Measurements from ENCODE around the gene HAUS7.

HAUS7 gene

DNA sequence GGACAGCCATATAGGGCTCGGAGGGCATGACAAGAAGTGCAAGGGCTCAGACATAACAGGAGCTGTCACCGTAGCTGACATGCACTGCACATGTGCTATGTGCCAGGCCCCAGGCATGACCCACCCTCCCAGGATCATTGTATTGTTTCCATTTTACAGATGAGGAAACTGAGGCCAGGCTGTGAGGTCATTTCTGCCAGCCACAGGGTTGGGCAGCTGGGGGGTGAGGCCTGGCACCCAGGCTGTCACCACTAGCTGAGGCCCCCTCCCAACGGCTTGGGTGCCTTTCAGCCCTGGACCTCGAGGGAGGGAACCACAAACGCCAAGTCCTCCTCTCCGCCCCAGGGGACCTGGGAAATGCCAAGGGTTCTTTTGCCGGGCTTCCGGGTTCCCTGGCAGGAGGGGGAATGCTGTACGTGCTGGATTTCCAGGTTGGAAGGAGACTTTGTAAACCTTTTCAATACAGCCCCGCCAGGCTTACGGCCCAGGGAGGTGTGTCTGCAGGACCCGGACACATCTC is 37.2 kb downstream of the HAUS7 start:
- DNase-seq: no peak

DNA sequence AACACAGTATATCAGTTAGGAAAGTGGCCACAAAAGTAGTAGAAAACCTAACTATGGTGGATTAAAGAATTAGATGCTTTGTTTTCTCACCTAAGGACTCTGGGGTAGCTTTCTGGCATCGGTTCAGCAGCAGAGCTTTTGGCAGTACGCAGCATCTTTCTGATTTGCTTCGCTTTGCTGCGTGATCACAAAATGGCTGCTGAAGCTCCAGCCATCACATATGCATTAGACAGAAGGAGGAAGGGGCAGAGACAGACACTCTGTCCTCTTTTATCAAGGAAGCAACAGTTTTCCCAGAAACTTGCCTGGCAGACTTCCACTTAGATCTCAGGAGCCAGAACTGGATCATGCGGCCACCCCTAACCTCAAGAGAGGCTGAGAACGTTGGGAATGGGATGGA is 39.6 kb downstream of the HAUS7 start:
- no peak for DNase-seq

DNA sequence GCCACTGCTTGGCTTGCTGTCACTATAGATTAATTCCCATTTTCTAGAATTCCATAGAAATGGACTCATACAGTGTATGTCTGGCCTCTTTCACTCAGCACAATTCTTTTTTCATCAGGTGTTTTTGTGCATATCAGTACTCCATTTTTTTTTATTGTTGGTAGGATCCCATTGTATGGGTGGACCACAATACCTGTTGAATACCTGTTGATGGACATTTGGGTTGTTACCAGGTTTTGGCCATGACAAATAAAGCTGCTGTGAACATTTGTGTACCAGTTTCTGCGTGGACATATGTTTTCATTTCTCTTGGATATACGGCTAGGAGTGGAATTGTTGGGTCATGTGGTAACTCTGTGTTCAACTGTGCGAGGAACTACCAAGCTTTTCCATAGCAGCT is 44.2 kb downstream of the HAUS7 start:
- DNase-seq: no peak

DNA sequence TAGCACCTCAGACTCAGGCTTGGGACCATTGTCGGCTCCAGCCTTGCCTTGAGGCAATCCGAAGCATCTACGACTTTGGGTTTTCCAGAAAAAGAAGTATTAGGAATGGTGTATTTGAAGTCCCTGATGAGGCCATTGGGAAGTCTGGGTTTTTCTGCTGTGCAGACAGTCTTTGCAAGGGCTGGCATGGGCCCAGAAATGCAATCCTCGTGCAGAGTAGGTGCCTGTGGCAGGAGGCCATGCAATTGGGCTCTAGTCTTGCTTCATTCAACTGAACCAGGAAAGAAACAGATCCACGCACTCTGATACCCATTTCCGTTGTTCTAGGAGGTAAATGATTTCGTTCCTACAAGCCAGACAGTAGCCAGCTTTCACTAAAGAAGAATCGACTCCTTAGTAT is 46.7 kb downstream of the HAUS7 start:
- DNase-seq: no peak

DNA sequence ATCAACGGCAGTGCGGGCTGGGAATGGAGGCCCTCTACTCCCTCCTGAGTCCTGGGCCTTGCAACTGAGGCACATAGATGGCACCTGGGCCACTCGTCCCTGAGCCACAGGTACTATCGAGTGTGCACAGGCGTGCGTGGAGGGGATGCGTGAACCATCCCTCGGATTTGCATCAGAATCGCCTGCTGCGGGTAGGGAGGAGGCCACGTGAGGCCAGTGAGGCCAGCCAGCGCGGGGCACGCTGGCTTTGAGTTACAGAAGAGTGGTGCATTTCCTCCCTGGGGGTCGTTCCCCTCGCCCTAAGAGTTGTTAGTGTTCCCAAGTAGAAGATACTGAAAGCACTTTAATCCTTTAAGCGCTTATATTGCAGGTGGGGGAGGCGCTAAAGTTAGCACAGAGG is 48.5 kb downstream of the HAUS7 start:
- DNase-seq: no peak

DNA sequence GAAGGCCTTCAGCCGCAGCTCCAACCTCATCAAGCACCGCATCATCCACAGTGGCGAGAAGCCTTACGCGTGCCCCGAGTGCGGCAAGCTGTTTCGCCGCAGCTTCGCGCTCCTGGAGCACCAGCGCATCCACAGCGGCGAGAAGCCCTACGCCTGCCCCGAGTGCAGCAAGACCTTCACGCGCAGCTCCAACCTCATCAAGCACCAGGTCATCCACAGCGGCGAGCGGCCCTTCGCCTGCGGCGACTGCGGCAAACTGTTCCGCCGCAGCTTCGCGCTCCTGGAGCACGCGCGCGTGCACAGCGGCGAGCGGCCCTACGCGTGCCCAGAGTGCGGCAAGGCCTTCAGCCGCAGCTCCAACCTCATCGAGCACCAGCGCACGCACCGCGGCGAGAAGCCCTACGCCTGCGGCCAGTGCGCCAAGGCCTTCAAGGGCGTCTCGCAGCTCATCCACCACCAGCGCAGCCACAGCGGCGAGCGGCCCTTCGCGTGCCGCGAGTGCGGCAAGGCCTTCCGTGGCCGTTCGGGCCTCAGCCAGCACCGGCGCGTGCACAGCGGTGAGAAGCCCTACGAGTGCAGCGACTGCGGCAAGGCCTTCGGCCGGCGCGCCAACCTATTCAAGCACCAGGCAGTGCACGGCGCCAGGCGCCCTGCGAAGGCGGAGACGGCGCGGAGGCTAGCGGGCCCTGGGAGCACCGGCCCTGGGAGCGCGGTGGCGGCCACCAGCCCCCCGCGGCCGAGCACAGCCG is 49.4 kb downstream of the HAUS7 start:
- DNase-seq: no peak

DNA sequence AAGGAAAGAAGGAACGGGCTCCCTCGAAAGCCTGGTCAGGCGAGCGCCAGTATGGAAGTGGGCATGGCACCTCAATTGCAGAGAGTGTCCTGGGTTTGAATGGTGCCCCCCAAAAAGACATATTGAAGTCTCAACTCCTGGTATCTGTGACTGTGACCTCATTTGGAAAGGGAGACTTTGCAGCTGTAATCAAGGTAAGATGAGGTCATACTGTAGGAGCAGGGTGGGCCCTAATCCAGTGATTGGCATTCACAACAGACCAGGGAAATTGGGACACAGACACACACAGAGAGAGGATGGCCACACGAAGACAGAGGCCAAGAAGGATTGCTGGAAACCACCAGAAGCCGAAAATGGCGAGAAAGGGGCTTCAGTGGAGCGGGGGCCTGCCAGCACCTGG is 52.7 kb downstream of the HAUS7 start:
- no peak for DNase-seq

DNA sequence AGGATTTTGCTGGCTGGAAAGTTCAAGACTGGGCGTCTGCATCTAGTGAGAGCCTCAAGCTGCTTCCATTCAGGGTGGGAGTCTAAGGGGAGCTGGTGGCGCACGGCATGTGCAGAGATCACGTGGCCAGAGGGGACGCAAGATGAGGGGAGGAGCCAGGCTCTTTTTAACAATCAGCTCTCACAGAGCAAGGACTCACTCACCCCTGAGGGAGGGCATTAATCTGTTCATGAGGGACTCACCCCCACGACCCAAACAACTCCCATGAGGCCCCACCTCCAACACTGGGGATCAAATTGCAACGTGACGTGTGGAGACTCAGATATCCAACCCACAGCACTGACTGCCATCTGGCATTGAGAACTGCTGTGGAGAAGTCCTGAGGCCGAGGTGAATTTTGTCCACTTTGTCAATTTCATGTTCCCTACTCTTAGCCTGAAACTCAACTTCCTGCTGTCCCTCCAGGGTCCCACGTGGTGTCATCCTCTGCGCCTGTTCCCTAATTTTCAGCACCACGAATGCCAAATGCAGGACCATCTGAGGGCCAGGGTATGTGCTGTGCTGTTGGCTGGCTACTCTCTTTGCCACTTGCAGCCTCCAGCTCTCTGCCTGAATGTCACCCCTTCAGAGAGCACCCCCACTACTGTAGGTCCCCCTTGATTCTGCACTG is 53.5 kb downstream of the HAUS7 start:
- no peak for DNase-seq

DNA sequence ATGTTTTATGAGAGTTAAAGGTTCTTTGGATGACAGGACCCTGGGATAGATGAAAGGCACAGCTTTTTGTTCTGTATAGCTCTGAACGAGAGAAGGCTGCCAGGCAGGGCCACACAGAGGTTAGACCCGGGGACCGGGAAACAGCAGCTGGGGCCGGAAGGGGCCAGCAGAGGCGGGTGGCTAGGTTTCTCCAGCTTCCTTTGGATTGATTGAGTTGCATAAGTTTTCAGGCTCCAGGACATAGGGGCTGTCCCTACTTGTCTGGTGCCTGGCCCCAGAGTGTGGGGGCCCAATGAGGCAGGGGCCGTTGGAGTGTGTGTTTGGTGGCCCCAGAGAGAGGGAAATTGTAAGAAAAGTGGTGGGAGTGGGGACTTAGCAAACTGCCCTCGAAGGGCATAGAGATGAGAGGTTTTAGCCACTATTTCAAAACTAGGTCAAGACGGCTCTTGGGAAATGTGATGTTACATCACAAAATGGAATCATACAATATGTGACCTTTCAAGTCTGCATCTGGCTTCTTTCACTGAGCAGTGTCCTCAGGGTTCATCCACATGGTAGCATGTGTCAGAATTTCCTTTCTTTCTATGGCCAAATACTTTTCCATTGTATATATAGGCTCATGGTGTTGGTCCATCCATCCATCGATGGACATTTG is 55.4 kb downstream of the HAUS7 start:
- no peak for DNase-seq

DNA sequence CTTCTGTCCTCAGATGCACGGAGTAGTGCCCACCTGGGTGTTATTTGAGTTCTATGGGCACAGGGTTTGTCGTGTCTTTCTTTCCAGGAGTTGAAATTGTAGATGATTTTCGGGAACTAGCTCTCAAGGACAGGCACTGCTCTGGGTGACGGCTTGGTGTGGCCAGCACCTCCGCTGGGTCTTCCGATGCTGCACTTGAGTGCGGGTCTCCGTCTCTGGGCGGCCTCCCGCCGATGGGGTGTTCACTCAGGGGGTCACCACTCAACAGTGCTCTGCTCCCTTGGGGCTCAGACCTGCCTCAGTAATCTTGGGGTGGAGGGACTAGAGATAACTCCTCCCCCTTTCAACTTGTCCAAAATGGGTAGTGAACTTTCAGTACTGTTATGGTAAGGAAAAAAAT is 56.6 kb downstream of the HAUS7 start:
- no peak for DNase-seq

DNA sequence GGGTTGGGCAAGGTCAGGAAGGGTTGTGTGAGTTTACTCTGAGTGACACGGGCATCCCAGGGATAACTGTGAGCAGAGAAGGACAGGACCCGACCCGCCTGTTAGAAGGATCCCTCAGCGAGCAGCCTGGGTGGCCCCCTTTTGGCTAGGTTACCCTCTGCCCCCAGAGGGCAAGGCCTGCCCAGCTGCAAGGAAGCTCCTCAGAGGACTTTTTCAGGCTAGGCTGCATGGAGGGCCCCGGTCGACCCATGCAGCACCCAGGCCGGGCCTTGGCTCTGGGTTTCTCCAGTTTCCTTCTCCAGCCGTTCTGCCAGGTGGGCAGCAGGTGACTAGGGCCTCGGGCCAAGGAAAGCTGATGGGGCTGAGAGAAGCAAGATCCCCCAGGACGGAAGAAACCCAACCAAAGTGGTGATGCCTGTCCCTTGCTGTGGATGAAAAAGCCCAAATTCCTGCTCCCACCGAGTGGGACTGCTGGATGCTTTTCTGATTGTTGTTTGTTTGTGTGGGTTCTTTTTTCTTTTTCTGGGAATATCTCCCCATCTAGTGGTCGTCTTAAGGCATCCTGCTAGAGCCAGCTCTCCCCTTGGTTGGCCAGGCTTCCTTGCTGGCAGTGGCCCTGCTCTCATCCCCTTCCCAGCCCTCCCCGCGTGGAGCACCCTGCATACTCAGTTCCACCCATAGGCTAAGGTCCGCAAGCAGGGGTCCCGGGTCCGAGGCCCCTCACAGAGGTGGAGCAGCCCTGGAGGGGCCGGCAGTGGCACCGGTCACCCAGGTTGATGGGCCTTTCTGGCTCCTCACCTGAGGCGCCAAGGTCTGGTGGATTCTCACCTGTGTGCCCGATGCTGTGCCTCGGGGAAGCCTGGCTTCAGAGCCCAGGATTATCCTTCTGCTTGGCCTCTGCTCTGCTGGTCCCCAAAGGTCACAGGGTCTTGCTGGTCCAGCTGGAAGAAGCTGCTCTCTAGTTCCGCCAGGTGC is 57.3 kb downstream of the HAUS7 start:
- DNase-seq: no peak

DNA sequence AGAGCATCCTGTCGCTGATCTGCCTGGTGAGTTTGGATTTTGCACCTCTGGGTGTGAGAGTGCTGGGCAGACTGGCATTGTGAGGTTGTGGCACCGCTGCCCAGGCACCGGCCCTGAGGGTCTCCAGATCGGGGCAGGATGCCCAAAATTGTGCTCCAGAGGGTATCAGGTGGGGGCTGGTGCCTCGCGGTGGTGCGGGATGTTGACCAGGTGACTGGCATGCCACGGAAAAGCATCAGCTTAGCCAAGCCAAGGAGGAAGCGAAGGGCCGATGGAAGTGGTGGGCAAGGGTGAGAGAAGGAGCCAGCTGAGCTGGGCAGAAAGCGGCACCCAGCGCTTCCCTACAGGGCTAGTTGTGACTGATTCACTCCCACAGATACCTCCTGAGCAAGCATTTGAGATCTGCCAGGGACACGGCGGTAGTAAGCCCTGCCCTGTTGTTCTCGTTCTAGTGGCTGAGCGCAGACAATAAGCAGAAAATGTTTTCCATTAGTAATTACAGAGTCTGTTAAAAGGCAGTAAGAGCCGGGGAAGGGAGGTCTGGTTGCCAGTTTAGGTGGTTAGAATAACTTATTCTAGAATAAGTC is 58.3 kb downstream of the HAUS7 start:
- DNase-seq: no peak

DNA sequence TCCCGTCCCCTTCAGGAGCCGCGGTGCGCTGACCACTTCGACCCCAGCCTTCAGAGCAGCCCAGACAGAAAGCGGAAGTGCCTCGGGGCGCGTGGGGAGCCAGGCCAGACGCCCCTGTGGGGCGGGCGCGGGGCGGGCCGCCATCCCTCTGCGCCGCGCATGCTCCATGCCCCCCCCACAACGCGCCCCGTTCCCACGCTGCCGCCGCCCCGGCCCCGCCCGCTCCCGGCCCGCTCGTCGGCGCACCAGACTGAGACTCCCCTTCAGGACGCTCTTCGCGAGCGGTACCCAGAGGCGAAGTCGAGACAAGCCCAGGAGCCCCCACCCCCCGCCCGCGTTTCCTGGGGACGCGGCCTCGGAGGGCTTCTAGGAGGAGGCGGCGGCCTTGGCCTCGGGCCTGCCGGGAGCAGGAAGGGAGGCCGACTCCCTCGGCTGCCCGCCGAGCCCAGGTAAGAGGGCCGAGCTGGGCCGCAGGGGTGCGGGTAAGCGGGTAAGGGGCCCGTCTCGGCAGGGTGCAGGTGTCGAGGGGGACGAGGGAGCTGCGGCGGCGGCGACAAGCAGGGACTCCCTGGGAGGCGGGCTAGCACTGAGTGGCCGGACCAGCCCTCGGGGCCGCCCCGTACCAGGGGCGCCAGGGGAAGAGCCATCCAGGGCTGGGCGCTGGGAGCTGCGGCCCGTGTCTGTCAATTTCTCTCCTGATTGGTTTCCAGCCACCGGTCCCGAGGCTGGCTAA is 59.0 kb downstream of the HAUS7 start, which contains the start of gene ZFP92:
TSS of gene ZFP92 (plus strand) at position 218 of the 733 bp plus-strand sequence. CDS start 6,851 bp downstream, outside the sequence.
- no peak for DNase-seq

DNA sequence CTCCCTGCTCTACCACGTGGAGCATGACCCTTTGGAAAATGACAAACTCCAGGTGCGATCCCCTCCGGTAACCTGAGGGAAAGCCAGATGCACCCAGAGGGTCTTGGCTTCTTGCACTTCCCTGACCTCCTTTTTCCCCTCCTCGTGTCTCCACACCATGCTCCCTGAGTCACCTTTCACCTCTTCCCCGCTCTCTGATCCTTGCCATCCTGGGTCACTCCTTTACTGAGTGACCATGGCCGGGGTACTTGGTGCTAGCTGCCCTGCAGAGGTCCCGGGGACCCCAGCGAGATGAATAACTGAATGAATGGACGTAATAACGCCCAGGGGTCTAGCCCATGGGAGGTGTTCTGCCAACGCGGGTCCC is 59.5 kb downstream of the HAUS7 start:
- DNase-seq: no peak

DNA sequence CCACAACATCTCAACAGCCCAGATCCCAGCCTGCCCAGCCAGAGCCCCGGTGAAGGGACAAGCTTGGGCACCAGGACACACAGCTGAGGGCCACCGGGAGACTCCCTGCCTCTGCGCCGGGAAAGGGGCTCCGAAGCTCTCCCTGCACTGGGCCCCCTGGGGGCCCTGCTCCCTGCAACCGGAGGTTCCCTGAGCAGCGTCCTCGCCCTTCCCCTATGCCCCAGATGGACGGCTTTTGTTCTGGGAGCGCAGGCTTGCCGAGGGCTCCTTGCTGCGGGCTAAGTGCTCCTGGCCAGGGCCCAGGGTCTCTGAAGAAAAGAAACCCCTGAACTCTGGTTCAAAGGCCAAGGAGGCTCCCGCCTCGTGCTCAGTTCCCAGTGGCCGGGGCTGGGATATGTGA is 60.0 kb downstream of the HAUS7 start:
- DNase-seq: no peak

DNA sequence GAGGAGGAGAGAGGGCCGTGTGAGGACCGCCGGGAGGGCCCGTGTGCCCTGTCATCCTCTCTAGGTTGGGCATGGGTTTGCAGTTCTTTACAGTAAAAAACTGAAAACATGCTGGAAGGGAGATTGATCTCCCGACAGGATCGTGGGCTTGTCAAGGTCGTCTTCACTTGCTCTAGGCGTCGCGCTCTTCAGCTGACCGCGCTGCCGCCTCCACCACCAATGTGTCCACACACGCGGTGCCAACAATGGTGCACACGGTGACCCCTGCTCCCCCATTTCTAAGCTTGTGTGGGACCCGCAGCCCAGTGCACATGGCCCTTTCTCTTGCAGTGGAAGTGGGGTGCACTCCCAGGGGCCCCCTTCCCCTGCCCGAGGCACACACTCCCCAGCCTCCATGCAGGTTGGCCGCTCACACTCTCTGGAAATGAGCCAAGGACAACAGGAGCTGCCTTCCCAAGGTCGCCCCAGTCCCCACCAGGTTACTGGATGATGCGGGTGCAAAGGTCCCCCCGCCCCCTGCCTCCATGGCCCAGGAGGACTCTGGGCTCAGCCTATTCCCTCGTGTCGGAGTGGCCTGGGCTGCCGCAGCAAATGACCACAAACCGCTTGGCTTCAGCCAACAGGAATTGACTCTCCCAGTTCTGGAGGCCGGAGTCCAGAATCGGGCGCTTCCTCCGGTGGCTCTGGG is 60.8 kb downstream of the HAUS7 start:
- peak; percentile 13 for DNase-seq

DNA sequence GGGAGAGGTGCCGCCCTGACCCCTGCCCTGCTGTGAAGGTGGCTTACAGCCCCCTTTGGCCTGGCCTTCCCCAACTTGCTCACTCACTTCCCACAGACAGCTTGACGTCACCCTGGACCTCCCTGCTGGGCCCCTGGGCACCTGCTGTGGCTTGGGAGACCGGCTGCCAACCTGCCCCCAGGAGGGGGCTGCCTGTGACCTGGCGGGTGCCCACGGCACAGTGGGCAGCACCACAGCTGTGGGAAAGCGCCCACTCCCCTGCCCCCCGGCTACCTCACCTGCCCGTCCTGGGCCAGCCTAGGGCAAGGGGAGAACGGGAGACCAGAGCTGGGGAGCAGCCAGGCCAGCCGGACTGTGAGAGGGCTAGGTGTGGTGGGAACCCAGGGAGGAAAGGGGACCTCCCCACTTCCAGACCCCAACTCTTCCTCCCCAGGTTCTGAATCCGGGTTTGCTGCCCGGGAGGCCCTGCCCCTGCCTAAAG is 61.5 kb downstream of the HAUS7 start:
- no peak for DNase-seq

DNA sequence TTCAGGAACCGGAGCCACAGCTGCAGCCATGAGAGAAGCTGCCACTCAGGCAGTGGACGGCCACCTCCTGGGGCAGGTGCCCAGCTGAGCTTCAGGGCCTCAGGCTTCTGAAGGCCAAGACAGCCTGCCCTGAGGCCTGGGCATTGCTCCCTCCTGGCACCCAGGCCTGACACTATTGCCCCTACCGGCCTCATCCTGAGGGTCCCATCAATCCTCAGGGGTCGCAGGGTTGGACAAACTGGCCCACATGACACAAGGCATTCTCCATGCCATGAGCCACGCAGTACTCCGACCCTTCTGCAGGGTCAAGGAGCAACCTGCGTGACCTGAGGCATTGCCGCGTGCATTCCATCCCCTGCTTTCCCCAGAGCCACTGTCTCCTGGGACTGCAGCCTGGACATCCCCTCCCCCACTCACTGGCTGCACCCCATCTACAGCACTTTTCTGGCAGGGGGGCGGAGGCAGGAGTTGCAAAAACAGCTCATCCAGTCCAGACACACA is 62.1 kb downstream of the HAUS7 start:
- DNase-seq: no peak

DNA sequence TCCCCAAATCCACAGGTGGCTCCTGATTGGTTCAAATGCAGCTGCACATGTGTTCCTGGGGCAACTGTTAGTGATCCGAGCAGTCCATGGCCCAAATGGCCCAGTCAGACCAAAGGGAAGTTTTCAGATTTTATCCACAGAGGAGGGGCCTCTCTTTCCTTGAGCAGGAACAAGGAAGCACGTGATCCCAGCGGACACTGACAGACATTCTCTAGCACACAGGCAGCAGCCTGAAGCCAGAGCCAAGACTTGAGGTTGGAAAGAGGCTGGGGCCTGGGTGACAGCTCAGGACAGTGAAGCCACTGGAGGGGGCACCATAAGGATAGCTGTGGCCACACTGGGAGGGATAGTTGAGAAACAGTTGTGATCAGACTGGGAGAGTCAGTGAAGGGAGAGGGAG is 62.6 kb downstream of the HAUS7 start:
- DNase-seq: no peak

DNA sequence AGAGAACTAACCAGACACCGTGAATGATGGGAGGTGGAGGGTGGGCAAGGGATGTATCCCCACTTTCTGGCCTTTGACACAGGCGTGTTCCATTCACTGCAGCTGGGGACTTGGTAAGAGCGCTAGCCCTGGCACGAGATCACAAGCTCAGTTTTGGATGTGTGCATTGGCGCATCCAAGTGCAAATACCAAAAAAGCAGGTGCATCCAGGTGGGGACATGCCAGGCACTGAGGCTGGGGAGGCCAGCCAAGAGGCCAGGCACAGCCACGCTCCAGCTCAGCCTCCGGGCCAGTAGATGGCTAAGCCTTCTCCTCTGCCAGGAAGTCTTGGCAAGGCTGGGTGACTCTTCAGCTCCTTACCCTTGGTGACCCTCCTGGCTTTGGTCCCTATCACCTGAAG is 63.5 kb downstream of the HAUS7 start:
- DNase-seq: no peak

DNA sequence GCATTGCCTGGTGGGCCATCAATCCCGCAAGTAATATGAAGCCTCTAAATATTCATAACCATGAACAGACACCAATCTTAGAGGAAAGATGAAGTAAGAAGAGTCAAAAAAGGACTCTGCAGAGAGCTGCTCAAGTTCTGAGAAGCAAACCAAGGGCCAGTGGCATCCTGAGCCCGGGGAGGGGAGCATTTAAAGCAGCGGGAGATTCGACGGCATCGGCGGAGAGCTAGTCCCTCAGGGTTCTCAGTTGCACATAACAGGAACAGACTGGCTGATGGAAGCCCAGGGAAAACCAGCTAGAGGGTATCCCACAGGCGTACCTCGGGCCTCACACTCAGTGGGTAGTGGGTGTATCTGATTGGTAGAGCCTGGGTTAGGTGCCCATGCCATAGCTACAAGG is 64.4 kb downstream of the HAUS7 start:
- no peak for DNase-seq

Data from 8988T (cell line).